B cell (primary cell): ENCODE measurements around the gene VSTM2B. TPM values are rescaled to one million over a fixed set of nuclear protein-coding genes. Genes with fewer than 3 reads are reported as not detected.

Source experiments
- ATAC-seq: fragments of 200-7000 bp; cut with Tn5 transposase; one replicate; pipeline ENCODE4 v1.10.0; 2021; ENCODE audit warnings: low read depth, mild to moderate bottlenecking, moderate number of reproducible peaks, moderate library complexity
- CTCF ChIA-PET: fragments of 350-600 bp; sonication (Branson Sonifier 250); formaldehyde crosslinking; loops from one replicate; lab custom pipeline; 2021; ENCODE audit warnings: antibody characterized with exemption, inconsistent platforms; lab: Charles Lee
- POLR2A ChIA-PET: fragments of 350-600 bp; sonication (Branson Sonifier 250); formaldehyde crosslinking; loops from one replicate; lab custom pipeline; 2021; ENCODE audit warnings: antibody characterized with exemption; lab: Charles Lee
- DNase-seq: peaks from one replicate; pipeline ENCODE4 v3.0.0; 2013
- H2AFZ ChIP-seq: 2 replicates; pipeline ENCODE4 v1.6.1; 2012; ENCODE audit warnings: mild to moderate bottlenecking, low read depth, low read length; ENCODE audit not compliant: insufficient read depth, poor library complexity, severe bottlenecking
- H3K27ac ChIP-seq, 2 donors: 1 replicate in 1 of 2; 2 replicates in 1 of 2; pipeline ENCODE4 v1.5.1; 2012 to 2013; ENCODE audit warnings: low read length in 2 of 2, mild to moderate bottlenecking in 2 of 2, moderate library complexity in 1 of 2
- H3K27me3 ChIP-seq, 4 experiments: fragments of 200-600 bp in 1 of 4; sonication (generic) in 1 of 4; replicated peaks in 1 of 4; 1 replicate in 2 of 4; 2 replicates in 2 of 4; pipeline versions ENCODE4 v1.6.1 to v1.7.0; 2013 to 2016; ENCODE audit warnings: low read length in 3 of 4, mild to moderate bottlenecking in 2 of 4, mixed read lengths in 1 of 4, moderate library complexity in 1 of 4; ENCODE audit not compliant: insufficient read depth in 4 of 4, control insufficient read depth in 3 of 4; ENCODE audit errors: control extremely low read depth in 1 of 4
- H3K36me3 ChIP-seq, 2 experiments: replicated peaks in 1 of 2; 1 replicate in 1 of 2; 2 replicates in 1 of 2; pipeline versions ENCODE4 v1.6.1 to v1.7.1; 2013; ENCODE audit warnings: low read length in 1 of 2; ENCODE audit not compliant: insufficient read depth in 2 of 2, control insufficient read depth in 1 of 2; ENCODE audit errors: control extremely low read depth in 1 of 2, extremely low read depth in 1 of 2
- H3K4me1 ChIP-seq, 2 donors: fragments of 200-600 bp in 1 of 2; sonication (generic) in 1 of 2; 1 replicate in 1 of 2; 2 replicates in 1 of 2; pipeline versions ENCODE4 v1.5.1 to v1.6.1; 2013 to 2017; ENCODE audit warnings: low read length in 2 of 2; ENCODE audit not compliant: control insufficient read depth in 2 of 2, insufficient read depth in 2 of 2
- H3K4me2 ChIP-seq: replicated peaks from 2 replicates; pipeline ENCODE3; 2012; ENCODE audit warnings: mild to moderate bottlenecking, low read depth, low read length; ENCODE audit not compliant: poor library complexity, severe bottlenecking
- H3K4me3 ChIP-seq, 5 experiments: fragments of 200-600 bp in 1 of 5; sonication (generic) in 1 of 5; 1 replicate in 3 of 5; 2 replicates in 2 of 5; pipeline versions ENCODE4 v1.5.1 to v1.7.0; 2011 to 2016; ENCODE audit warnings: low read length in 4 of 5, mild to moderate bottlenecking in 4 of 5, low read depth in 2 of 5, control low read depth in 1 of 5, moderate library complexity in 1 of 5; ENCODE audit not compliant: insufficient read depth in 1 of 5; ENCODE audit errors: control extremely low read depth in 1 of 5, extremely low read depth in 1 of 5
- H3K79me2 ChIP-seq: fragments of 200-600 bp; sonication (generic); one replicate; pipeline ENCODE4 v1.6.0; 2016; ENCODE audit warnings: low read length; ENCODE audit not compliant: control insufficient read depth, insufficient read depth
- H3K9ac ChIP-seq: fragments of 200-600 bp; sonication (generic); 2 replicates; pipeline ENCODE4 v1.6.1; 2017; ENCODE audit warnings: mild to moderate bottlenecking, low read length, moderate library complexity
- H3K9me3 ChIP-seq, 3 donors: one replicate each; pipeline versions ENCODE4 v1.6.1 to v1.7.1; 2013; ENCODE audit warnings: low read length in 2 of 3; ENCODE audit not compliant: control insufficient read depth in 2 of 3, insufficient read depth in 1 of 3; ENCODE audit errors: control extremely low read depth in 1 of 3
- H4K20me1 ChIP-seq: 2 replicates; pipeline ENCODE4 v1.6.0; 2012; ENCODE audit warnings: mild to moderate bottlenecking, low read length; ENCODE audit not compliant: insufficient read depth, control insufficient read depth, poor library complexity, severe bottlenecking
- H3K27ac Mint-ChIP-seq: one replicate; pipeline ENCODE4 v1.8.0; 2021; ENCODE audit warnings: mixed read lengths
- H3K27me3 Mint-ChIP-seq: one replicate; pipeline ENCODE4 v1.8.0; 2021; ENCODE audit warnings: mixed read lengths
- H3K4me1 Mint-ChIP-seq: one replicate; pipeline ENCODE4 v1.8.0; 2021; ENCODE audit warnings: mixed read lengths
- H3K4me3 Mint-ChIP-seq: one replicate; pipeline ENCODE4 v1.8.0; 2021; ENCODE audit warnings: mixed read lengths
- H3K9me3 Mint-ChIP-seq: one replicate; pipeline ENCODE4 v1.8.0; 2022; ENCODE audit warnings: mixed read lengths; ENCODE audit not compliant: insufficient read depth
- EZH2 ChIP-seq: IDR thresholded peaks from 2 replicates; pipeline ENCODE4 v1.6.1; 2012; ENCODE audit warnings: borderline replicate concordance, low read depth, mild to moderate bottlenecking, moderate library complexity, low read length; ENCODE audit not compliant: insufficient read depth, poor library complexity, severe bottlenecking
- WGBS: methylation state at CpG from one replicate; pipeline ENCODE4 v1.1.5; 2013; ENCODE audit warnings: missing lambda C conversion rate; ENCODE audit not compliant: insufficient coverage; 5-methylcytosine and 5-hydroxymethylcytosine counted together
- intact Hi-C: fragments of 100-400 bp; cut with micrococcal nuclease; formaldehyde crosslinking; loops from one replicate; pipeline ENCODE4 v1.10.0; 2022
- polyA plus RNA-seq: library from polyadenylated mRNA; depleted of rRNA; stranded (reverse); fragments of >200 nt; gene quantifications from 2 replicates; pipeline ENCODE4 v1.2.3, GENCODE V29; 2012
- total RNA-seq, 2 donors: library from RNA; stranded (reverse); fragments of 120-200 nt in 1 of 2; gene quantifications; 1 replicate in 1 of 2; 2 replicates in 1 of 2; pipeline versions ENCODE4 v1.2.3 to v1.2.4, GENCODE V29; 2013 to 2022
- TF ChIP-seq, protein P1 (sequence below): fragments of 200-600 bp; IDR thresholded peaks from one replicate; pipeline ENCODE4 v1.8.0; 2022; ENCODE audit warnings: antibody characterized with exemption, mild to moderate bottlenecking

The VSTM2B gene
- total and polyA plus RNA-seq, 2 donors (not counting 1 experiment from before 2014, with no cell fraction given) = not detected

DNA sequence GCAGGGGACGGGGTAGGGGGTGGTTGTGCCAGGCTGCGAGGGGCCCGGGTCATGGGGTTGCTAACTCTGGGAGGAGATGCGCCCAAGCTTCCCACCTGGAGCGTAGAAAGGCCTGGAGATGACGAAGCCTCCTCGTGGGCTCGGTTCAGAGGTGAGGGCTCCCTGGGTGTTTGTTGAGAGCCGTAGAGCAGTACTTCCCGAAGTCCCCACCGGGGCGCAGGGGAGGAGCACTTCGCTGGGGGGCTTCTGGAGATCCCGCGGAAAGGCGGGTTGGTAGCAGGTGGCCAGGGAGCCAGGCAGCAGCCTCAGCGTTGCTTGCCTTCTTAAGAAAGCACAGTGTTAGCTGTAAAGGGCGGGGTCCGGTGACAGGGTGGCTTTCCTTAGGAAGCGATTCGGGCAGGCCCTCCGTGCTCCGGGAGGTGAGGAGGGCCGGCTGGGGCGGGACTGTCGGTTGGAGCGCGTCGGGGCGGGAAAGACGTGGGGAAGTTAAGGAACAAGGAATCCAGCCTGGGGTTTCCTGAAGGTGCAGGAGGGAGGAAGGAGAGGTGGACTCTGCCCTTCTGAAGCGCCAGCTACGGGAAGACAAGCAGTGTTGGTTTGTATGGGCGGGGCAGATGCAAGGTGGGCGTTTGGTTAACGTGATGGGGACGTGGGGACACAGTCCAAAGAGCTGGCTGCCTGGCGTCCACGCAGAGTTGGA lies 3.3 kb downstream of the VSTM2B start:
- Mint-ChIP-seq H3K4me3 (no peak overlapping the region), H3K27me3 (peaks cover 36% of the 10 kb centered on the region), H3K9me3 (no peaks in the 10 kb centered on the region), H3K4me1 (peaks cover 18% of the 10 kb centered on the region), H3K27ac (no peak overlapping the region)
- TF ChIP-seq, protein P1, sequence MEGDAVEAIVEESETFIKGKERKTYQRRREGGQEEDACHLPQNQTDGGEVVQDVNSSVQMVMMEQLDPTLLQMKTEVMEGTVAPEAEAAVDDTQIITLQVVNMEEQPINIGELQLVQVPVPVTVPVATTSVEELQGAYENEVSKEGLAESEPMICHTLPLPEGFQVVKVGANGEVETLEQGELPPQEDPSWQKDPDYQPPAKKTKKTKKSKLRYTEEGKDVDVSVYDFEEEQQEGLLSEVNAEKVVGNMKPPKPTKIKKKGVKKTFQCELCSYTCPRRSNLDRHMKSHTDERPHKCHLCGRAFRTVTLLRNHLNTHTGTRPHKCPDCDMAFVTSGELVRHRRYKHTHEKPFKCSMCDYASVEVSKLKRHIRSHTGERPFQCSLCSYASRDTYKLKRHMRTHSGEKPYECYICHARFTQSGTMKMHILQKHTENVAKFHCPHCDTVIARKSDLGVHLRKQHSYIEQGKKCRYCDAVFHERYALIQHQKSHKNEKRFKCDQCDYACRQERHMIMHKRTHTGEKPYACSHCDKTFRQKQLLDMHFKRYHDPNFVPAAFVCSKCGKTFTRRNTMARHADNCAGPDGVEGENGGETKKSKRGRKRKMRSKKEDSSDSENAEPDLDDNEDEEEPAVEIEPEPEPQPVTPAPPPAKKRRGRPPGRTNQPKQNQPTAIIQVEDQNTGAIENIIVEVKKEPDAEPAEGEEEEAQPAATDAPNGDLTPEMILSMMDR = no peak
- TF ChIP-seq EZH2 = no peak
- 4% methylated on average over 39 of the region's 39 CpGs for whole genome bisulfite sequencing
- no peaks in the 10 kb centered on the region for H4K20me1 ChIP-seq
- DNase-seq = no peak
- CTCF ChIA-PET = no interaction called here
- no peak for ATAC-seq
- no peak overlapping the region for H3K4me3 ChIP-seq
- peaks cover 19 to 27% of the 10 kb centered on the region in 2 donors for H3K4me1 ChIP-seq
- POLR2A ChIA-PET = no interaction called here
- no peaks in the 10 kb centered on the region for H3K79me2 ChIP-seq
- no peak overlapping the region for H2AFZ ChIP-seq
- peaks cover 0 to 71% (median 12%) of the 10 kb centered on the region in 4 experiments for H3K27me3 ChIP-seq
- H3K36me3 ChIP-seq = no peaks in the 10 kb centered on the region
- H3K4me2 ChIP-seq = peak overlapping the region; percentile 55
- intact Hi-C loops = no loop called here
- H3K9ac ChIP-seq = no peak overlapping the region
- H3K9me3 ChIP-seq = peaks cover 0 to 35% (median 0%) of the 10 kb centered on the region in 3 donors
- no peak overlapping the region for H3K27ac ChIP-seq

DNA sequence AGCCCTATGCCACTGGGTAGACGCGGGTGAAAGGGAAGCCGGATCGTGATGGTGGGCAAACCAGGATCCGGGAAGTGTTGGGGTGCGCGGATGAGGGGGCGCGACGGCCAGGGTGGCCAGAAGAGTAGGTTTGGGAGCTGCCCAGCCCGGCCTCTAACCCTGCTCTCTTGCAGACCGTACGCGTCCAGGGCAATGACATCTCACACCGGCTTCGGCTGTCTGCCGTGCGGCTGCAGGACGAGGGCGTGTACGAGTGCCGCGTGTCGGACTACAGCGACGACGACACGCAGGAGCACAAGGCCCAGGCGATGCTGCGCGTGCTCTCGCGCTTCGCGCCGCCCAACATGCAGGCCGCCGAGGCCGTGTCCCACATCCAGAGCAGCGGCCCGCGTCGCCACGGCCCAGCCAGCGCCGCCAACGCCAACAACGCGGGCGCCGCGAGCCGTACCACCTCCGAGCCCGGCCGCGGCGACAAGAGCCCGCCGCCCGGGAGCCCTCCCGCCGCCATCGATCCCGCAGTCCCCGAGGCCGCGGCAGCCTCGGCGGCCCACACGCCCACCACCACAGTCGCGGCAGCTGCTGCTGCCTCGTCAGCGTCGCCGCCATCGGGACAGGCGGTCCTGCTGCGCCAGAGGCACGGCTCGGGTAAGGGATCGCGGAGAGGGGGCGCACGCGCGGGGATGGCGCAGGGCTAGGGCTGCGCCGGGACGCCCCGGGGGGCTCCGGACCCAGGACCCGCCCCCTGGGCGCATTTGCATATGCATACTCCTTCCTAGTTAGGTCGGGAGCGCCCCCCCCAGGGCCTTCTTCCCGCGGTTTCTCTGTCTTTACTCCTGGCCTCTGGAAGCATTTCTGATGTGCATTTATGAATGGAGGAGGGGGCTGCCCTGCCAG lies 4.1 kb downstream of the VSTM2B start:
- Histone ChIP-seq H3K36me3 (no peaks in the 10 kb centered on the region), H4K20me1 (no peaks in the 10 kb centered on the region), H3K4me3 (no peak overlapping the region), H3K27ac (no peak overlapping the region), H3K4me1 (peaks cover 19 to 27% of the 10 kb centered on the region in 2 donors), H3K9ac (no peak overlapping the region), H3K79me2 (no peaks in the 10 kb centered on the region), H3K9me3 (peaks cover 0 to 35% (median 0%) of the 10 kb centered on the region in 3 donors), H2AFZ (no peak overlapping the region), H3K27me3 (peaks cover 0 to 63% (median 10%) of the 10 kb centered on the region in 4 experiments), H3K4me2 (no peak overlapping the region)
- Mint-ChIP-seq H3K9me3 (no peaks in the 10 kb centered on the region), H3K27ac (no peak overlapping the region), H3K4me3 (no peak overlapping the region), H3K27me3 (peaks cover 36% of the 10 kb centered on the region), H3K4me1 (peaks cover 16% of the 10 kb centered on the region)
- DNase-seq (no peak), ATAC-seq (no peak)
- WGBS = 16% methylated on average over 100 of the region's 100 CpGs
- POLR2A ChIA-PET = no interaction called here
- CTCF ChIA-PET = no interaction called here
- TF ChIP-seq, protein P1 = no peak
- no peak for TF ChIP-seq EZH2
- intact Hi-C loops = no loop called here
